HEK293 (cell line): ENCODE results near the gene ANKRD11.

Experiments
- GFI1B ChIP-seq: fragments of 450-650 bp; formaldehyde crosslinking; IDR thresholded peaks from 2 replicates; pipeline ENCODE4 v1.5.1; 2016; ENCODE audit warnings: missing biosample characterization, missing genetic modification characterization
- HOXA7 ChIP-seq: sonication (generic); formaldehyde crosslinking; IDR thresholded peaks from 2 replicates; pipeline ENCODE4 v1.8.1; 2022; ENCODE audit warnings: missing genetic modification reagents, borderline replicate concordance
- KLF1 ChIP-seq: fragments of 450-650 bp; formaldehyde crosslinking; IDR thresholded peaks from 2 replicates; pipeline ENCODE4 v1.5.1; 2016; ENCODE audit warnings: missing biosample characterization, missing genetic modification characterization
- KLF9 ChIP-seq: fragments of 450-650 bp; formaldehyde crosslinking; IDR thresholded peaks from 2 replicates; pipeline ENCODE4 v1.5.1; 2016; ENCODE audit warnings: missing biosample characterization, missing genetic modification characterization, low read depth
- PRDM1 ChIP-seq: fragments of 450-650 bp; formaldehyde crosslinking; IDR thresholded peaks from 2 replicates; pipeline ENCODE4; 2016; ENCODE audit warnings: missing biosample characterization, missing genetic modification characterization
- REPIN1 ChIP-seq: fragments of 450-650 bp; formaldehyde crosslinking; IDR thresholded peaks from 2 replicates; pipeline ENCODE4 v1.5.1; 2017; ENCODE audit warnings: missing biosample characterization, missing genetic modification characterization, low read depth
- ZBTB8A ChIP-seq: fragments of 450-650 bp; formaldehyde crosslinking; IDR thresholded peaks from 2 replicates; pipeline ENCODE4 v1.5.1; 2016; ENCODE audit warnings: missing biosample characterization, missing genetic modification characterization
- ZEB2 ChIP-seq: fragments of 450-650 bp; formaldehyde crosslinking; IDR thresholded peaks from 2 replicates; pipeline ENCODE4 v1.5.1; 2016; ENCODE audit warnings: missing biosample characterization, missing genetic modification characterization
- ZNF121 ChIP-seq: fragments of 450-650 bp; formaldehyde crosslinking; IDR thresholded peaks from 2 replicates; pipeline ENCODE4 v1.5.1; 2016; ENCODE audit warnings: missing biosample characterization, missing genetic modification characterization
- ZNF2 ChIP-seq: fragments of 450-650 bp; formaldehyde crosslinking; IDR thresholded peaks from 2 replicates; pipeline ENCODE4 v1.5.1; 2016; ENCODE audit warnings: missing biosample characterization, missing genetic modification characterization
- ZNF24 ChIP-seq: fragments of 450-650 bp; formaldehyde crosslinking; IDR thresholded peaks from 2 replicates; pipeline ENCODE4 v1.5.1; 2016; ENCODE audit warnings: missing biosample characterization, missing genetic modification characterization
- ZNF248 ChIP-seq: fragments of 450-650 bp; formaldehyde crosslinking; IDR thresholded peaks from 2 replicates; pipeline ENCODE4 v1.5.1; 2017; ENCODE audit warnings: missing biosample characterization, missing genetic modification characterization
- ZNF302 ChIP-seq: fragments of 450-650 bp; formaldehyde crosslinking; IDR thresholded peaks from 2 replicates; pipeline ENCODE4 v1.5.1; 2016; ENCODE audit warnings: missing biosample characterization, missing genetic modification characterization, low read depth
- ZNF391 ChIP-seq: fragments of 450-650 bp; formaldehyde crosslinking; IDR thresholded peaks from 2 replicates; pipeline ENCODE4 v1.5.1; 2016; ENCODE audit warnings: low read depth, missing biosample characterization, missing genetic modification characterization, borderline replicate concordance
- ZNF426 ChIP-seq: fragments of 450-650 bp; formaldehyde crosslinking; IDR thresholded peaks from 2 replicates; pipeline ENCODE4 v1.5.1; 2017; ENCODE audit warnings: missing biosample characterization, missing genetic modification characterization, mild to moderate bottlenecking, inconsistent platforms, moderate library complexity
- ZNF501 ChIP-seq: fragments of 450-650 bp; formaldehyde crosslinking; IDR thresholded peaks from 2 replicates; pipeline ENCODE4 v1.5.1; 2016; ENCODE audit warnings: missing biosample characterization, missing genetic modification characterization
- ZNF514 ChIP-seq: fragments of 450-650 bp; formaldehyde crosslinking; IDR thresholded peaks from 2 replicates; pipeline ENCODE4 v1.5.1; 2016; ENCODE audit warnings: missing biosample characterization, missing genetic modification characterization
- ZNF530 ChIP-seq: fragments of 450-650 bp; formaldehyde crosslinking; IDR thresholded peaks from 2 replicates; pipeline ENCODE4 v1.5.1; 2016; ENCODE audit warnings: low read depth, missing biosample characterization, missing genetic modification characterization
- ZNF560 ChIP-seq: fragments of 450-650 bp; formaldehyde crosslinking; IDR thresholded peaks from 2 replicates; pipeline ENCODE4 v1.5.1; 2017; ENCODE audit warnings: missing biosample characterization, missing genetic modification characterization, borderline replicate concordance
- ZNF600 ChIP-seq: fragments of 450-650 bp; formaldehyde crosslinking; IDR thresholded peaks from 2 replicates; pipeline ENCODE4 v1.5.1; 2016; ENCODE audit warnings: missing biosample characterization, missing genetic modification characterization
- ZNF660 ChIP-seq: fragments of 450-650 bp; IDR thresholded peaks from 2 replicates; pipeline ENCODE4 v1.5.1; 2018; ENCODE audit warnings: missing biosample characterization, mild to moderate bottlenecking, missing genetic modification characterization
- ZNF670 ChIP-seq: fragments of 450-650 bp; formaldehyde crosslinking; IDR thresholded peaks from 2 replicates; pipeline ENCODE4 v1.5.1; 2016; ENCODE audit warnings: missing biosample characterization, missing genetic modification characterization, low read depth
- ZNF701 ChIP-seq: fragments of 450-650 bp; formaldehyde crosslinking; IDR thresholded peaks from 2 replicates; pipeline ENCODE4 v1.5.1; 2016; ENCODE audit warnings: missing biosample characterization, missing genetic modification characterization
- ZNF776 ChIP-seq: fragments of 450-650 bp; formaldehyde crosslinking; IDR thresholded peaks from 2 replicates; pipeline ENCODE4 v1.5.0; 2017; ENCODE audit warnings: missing biosample characterization, missing genetic modification characterization, borderline replicate concordance
- ZSCAN30 ChIP-seq: fragments of 450-650 bp; IDR thresholded peaks from 2 replicates; pipeline ENCODE4 v1.5.1; 2018; ENCODE audit warnings: missing biosample characterization, mild to moderate bottlenecking, missing genetic modification characterization, moderate library complexity
- TF ChIP-seq, protein P1 (sequence below): fragments of 450-650 bp; formaldehyde crosslinking; IDR thresholded peaks from 2 replicates; pipeline ENCODE4 v1.5.1; 2016; ENCODE audit warnings: missing biosample characterization, missing genetic modification characterization
- TF ChIP-seq, protein P2 (sequence below): fragments of 450-650 bp; formaldehyde crosslinking; IDR thresholded peaks from 2 replicates; pipeline ENCODE4 v1.5.1; 2017; ENCODE audit warnings: missing biosample characterization, missing genetic modification characterization
- TF ChIP-seq, protein P3 (sequence below): fragments of 450-650 bp; formaldehyde crosslinking; IDR thresholded peaks from 2 replicates; pipeline ENCODE4 v1.5.1; 2016; ENCODE audit warnings: missing biosample characterization, missing genetic modification characterization

ANKRD11 gene

GRCh38 chr16:89507834-89508590 lies 17.7 kb upstream of the ANKRD11 start, which contains the start of gene SPG7 (continued):
- TF ChIP-seq ZNF530 (tag by site-specific recombination) = no peak
- no peak for TF ChIP-seq ZNF514 (tag by site-specific recombination)
- TF ChIP-seq ZNF121 (tag by site-specific recombination) = no peak
- TF ChIP-seq, protein P1, sequence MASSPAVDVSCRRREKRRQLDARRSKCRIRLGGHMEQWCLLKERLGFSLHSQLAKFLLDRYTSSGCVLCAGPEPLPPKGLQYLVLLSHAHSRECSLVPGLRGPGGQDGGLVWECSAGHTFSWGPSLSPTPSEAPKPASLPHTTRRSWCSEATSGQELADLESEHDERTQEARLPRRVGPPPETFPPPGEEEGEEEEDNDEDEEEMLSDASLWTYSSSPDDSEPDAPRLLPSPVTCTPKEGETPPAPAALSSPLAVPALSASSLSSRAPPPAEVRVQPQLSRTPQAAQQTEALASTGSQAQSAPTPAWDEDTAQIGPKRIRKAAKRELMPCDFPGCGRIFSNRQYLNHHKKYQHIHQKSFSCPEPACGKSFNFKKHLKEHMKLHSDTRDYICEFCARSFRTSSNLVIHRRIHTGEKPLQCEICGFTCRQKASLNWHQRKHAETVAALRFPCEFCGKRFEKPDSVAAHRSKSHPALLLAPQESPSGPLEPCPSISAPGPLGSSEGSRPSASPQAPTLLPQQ (tag by site-specific recombination) = no peak
- TF ChIP-seq ZNF391 (tag by site-specific recombination) = peak; percentile 69; the same call in 1 of the 2 replicates
- peak; percentile 33; the same call in 1 of the 2 replicates for TF ChIP-seq ZNF776 (tag by site-specific recombination)
- no peak for TF ChIP-seq GFI1B (tag by site-specific recombination)
- TF ChIP-seq ZNF701 (tag by site-specific recombination) = no peak
- TF ChIP-seq, protein P2, sequence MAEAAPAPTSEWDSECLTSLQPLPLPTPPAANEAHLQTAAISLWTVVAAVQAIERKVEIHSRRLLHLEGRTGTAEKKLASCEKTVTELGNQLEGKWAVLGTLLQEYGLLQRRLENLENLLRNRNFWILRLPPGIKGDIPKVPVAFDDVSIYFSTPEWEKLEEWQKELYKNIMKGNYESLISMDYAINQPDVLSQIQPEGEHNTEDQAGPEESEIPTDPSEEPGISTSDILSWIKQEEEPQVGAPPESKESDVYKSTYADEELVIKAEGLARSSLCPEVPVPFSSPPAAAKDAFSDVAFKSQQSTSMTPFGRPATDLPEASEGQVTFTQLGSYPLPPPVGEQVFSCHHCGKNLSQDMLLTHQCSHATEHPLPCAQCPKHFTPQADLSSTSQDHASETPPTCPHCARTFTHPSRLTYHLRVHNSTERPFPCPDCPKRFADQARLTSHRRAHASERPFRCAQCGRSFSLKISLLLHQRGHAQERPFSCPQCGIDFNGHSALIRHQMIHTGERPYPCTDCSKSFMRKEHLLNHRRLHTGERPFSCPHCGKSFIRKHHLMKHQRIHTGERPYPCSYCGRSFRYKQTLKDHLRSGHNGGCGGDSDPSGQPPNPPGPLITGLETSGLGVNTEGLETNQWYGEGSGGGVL (tag by site-specific recombination) = no peak; the same call in 1 of the 2 replicates
- TF ChIP-seq ZNF2 (tag by site-specific recombination) = 0 out of 2 replicates have a peak, but pooled peaks have one; percentile 42
- no peak for TF ChIP-seq ZNF248
- no peak for TF ChIP-seq HOXA7
- TF ChIP-seq ZNF426 = no peak
- peak; percentile 90 for TF ChIP-seq KLF1 (tag by site-specific recombination)
- no peak for TF ChIP-seq ZNF302 (tag by site-specific recombination)
- no peak for TF ChIP-seq ZNF560 (tag by site-specific recombination)
- peak; percentile 30; the same call in 1 of the 2 replicates for TF ChIP-seq ZNF600 (tag by site-specific recombination)
- TF ChIP-seq ZNF24 (tag by site-specific recombination) = no peak
- TF ChIP-seq KLF9 (tag by site-specific recombination) = peak; percentile 69
- TF ChIP-seq ZEB2 (tag by site-specific recombination) = peak; percentile 71; the same call in 1 of the 2 replicates
- TF ChIP-seq REPIN1 (tag by site-specific recombination) = no peak
- TF ChIP-seq ZBTB8A (tag by site-specific recombination) = peak; percentile 93
- TF ChIP-seq ZNF660 (tag by site-specific recombination) = peak; percentile 80; the same call in 1 of the 2 replicates
- no peak for TF ChIP-seq ZNF670 (tag by site-specific recombination)
- peak; percentile 25; the same call in 1 of the 2 replicates for TF ChIP-seq ZSCAN30 (tag by site-specific recombination)
- TF ChIP-seq, protein P3, sequence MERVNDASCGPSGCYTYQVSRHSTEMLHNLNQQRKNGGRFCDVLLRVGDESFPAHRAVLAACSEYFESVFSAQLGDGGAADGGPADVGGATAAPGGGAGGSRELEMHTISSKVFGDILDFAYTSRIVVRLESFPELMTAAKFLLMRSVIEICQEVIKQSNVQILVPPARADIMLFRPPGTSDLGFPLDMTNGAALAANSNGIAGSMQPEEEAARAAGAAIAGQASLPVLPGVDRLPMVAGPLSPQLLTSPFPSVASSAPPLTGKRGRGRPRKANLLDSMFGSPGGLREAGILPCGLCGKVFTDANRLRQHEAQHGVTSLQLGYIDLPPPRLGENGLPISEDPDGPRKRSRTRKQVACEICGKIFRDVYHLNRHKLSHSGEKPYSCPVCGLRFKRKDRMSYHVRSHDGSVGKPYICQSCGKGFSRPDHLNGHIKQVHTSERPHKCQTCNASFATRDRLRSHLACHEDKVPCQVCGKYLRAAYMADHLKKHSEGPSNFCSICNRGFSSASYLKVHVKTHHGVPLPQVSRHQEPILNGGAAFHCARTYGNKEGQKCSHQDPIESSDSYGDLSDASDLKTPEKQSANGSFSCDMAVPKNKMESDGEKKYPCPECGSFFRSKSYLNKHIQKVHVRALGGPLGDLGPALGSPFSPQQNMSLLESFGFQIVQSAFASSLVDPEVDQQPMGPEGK (tag by site-specific recombination) = peak; percentile 83; the same call in 1 of the 2 replicates
- TF ChIP-seq PRDM1 (tag by site-specific recombination) = no peak
- no peak for TF ChIP-seq ZNF501 (tag by site-specific recombination)
